HG03103 (cell line): ENCODE data around the gene HSD3B7.

ENCODE experiments used
- ATAC-seq: cut with Tn5 transposase; IDR thresholded peaks from one replicate; pipeline ENCODE4 v1.9.1; 2021; ENCODE audit warnings: low read depth; ENCODE audit not compliant: unreplicated experiment

The HSD3B7 gene

DNA sequence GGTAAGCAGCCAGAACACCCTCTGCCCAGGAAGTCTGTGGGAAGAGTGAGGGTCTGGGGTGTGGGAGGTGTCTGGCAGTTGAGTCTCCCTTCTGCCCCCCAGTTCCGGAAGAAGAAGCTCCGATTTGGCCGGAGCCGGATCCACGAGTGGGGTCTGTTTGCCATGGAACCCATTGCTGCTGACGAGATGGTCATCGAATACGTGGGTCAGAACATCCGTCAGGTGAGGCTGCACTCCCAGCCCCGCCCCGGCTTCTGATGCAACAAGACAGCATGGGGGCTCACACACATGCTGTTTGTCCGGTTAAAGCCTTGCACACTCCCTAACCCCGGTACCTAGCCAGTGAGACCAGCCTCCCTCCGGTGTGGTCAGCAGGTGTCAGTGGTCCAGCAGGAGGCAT lies 4.0 kb upstream of the HSD3B7 start:
- ATAC-seq, result no peak

DNA sequence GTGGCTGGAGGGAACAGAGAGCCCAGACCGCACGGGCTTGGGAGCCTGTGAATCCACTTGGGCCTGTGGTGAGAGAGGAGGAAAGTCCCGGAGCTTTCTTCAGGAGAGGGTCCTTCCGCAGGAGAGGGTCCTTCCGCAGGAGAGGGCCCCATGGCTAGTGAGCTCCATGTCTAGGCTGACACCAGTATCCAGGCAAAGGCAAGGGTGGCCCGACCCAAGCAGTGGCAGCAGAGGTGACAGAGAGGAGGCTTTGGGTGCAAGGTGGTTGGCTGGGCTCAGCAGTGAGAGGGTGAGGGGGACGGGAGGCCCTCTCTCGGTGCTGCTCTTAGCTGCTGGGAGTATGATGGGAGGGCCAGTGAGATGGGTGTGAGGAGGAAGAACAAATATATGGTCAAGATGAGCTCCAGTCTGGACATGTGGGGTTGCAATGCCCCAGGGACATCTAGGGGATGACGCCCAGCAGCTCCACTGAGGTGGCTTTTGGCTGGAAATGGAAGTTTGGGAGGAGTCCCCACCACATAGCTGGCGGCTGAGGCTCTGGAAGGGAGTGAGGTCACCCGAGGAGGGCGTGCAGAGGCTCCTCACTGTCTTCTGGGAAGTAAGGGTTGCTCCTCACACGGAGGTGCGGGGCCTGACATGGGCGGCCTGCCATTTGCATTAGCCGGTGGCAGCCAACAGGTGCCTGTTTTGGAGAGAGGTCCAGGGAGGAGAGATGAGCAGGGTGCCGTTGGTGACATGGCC lies 2.3 kb upstream of the HSD3B7 start:
- ATAC-seq, result no peak

DNA sequence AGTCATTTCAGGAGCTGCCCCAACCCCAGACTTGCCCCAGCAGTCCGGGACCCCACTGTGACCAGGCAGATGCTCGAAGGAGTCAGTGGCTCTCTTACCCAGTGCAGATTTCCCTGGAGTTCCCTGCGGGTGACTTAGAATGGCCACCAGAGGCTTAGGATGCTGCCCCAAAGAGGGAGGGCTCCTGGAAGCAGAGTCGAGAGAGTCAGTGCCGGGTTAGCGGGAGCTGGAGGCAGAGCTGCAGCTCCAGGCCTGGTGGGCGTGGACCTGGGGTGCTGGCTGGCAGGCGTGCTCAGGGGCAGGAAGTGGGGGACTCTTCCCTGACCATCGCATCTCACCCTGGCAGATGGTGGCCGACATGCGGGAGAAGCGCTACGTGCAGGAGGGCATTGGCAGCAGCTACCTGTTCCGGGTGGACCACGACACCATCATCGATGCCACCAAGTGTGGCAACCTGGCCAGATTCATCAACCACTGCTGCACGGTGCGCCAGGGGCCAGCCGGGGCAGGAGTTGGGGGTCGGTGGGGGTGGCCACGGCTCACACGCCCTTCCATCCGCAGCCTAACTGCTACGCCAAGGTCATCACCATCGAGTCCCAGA lies 1.6 kb upstream of the HSD3B7 start:
- no peak for ATAC-seq

- no peak for ATAC-seq
Observed at GRCh38 chr16:30983898-30984610, 953 bp upstream of the HSD3B7 start.

- no peak for ATAC-seq
Observed at GRCh38 chr16:30985401-30986128, 558 bp downstream of the HSD3B7 start.

- no peak for ATAC-seq
Observed at GRCh38 chr16:30986129-30986991, 1.4 kb downstream of the HSD3B7 start.

DNA sequence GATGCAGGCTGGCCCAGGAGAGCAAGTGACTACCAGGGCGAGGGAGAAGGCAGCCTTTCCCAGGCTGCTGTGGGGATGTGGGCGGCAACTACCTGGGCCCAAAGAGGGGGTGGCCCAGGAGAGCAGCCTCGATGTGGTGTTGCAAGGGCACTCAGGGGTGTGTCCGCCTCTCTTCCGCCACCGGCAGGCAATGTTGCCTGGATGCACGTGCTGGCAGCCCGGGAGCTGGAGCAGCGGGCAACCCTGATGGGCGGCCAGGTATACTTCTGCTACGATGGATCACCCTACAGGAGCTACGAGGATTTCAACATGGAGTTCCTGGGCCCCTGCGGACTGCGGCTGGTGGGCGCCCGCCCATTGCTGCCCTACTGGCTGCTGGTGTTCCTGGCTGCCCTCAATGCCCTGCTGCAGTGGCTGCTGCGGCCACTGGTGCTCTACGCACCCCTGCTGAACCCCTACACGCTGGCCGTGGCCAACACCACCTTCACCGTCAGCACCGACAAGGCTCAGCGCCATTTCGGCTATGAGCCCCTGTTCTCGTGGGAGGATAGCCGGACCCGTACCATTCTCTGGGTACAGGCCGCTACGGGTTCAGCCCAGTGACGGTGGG lies 2.7 kb downstream of the HSD3B7 start:
- no peak for ATAC-seq

DNA sequence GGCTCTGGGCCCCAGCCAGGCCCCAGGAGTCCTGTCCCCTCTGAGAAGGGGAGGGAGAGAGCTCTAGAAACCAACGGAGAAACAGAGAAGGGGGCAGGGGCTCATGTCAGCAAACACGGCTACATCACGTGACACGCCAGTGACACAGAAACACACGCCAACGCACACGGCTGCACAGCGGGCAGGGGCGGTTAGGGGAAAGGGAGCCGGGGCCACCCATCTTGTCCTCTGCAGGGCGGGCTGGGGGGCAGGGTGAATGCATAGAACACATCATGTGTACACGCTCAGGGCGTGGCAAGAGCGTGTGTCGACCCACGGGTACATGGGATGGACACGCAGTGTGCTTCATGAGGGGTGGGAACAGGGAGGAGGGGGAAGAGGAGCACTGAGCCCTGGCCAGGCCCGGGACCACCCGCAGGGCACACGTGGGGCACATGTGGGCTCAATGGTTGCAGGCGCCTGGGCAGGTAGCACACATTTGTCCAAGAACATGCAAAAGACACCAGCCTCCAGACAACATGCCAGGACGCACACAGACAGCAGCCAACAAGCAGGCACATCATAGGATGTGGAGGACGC lies 4.6 kb downstream of the HSD3B7 start:
- no peak for ATAC-seq

- ATAC-seq, result no peak
Observed at GRCh38 chr16:30990105-30990504, 5.1 kb downstream of the HSD3B7 start.

DNA sequence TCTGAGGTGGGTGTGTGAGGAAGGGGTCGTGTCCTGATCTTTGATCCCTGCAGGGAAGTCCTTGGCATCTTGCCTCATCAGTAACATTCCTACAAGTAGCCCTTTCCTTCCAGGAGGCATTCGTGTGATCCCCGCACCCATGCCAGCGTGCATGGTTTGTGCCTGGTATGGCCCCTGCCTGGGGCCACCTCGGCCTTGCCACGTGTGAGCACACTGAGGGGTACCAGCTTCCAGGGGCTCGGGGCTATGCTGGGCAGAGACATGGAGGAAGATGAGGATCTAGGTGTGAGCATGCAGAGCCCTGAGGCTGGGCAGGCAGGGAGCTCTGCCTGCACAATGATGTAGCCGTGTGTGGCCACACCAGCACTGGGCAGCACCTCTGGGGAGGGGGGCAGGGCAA lies 6.0 kb downstream of the HSD3B7 start:
- no peak for ATAC-seq

DNA sequence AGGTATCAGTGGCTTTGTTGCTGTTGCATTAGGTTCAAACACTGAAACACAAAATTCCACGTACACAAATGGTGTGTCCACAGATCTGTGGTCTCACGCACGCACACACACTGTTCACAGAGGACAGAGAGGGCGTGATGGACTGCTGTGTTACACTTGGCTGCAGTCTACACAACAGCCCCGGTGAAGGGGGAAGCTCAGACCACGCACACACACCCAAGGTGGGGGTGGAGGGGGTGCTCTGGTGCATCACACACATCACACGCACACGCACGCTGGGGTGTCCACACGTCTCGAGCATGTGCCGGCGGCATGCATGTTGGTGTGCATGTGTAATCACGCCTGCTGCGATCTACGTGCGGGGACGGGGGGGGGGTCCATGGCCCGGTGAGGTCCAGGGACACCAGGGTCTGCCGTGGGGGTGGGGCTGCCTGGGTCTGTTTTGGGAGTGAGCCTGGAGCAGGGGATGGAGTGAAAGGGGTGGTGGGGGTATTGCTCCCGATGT lies 7.3 kb downstream of the HSD3B7 start:
- no peak for ATAC-seq

- no peak for ATAC-seq
Observed at GRCh38 chr16:30992931-30993816, 8.2 kb downstream of the HSD3B7 start.

DNA sequence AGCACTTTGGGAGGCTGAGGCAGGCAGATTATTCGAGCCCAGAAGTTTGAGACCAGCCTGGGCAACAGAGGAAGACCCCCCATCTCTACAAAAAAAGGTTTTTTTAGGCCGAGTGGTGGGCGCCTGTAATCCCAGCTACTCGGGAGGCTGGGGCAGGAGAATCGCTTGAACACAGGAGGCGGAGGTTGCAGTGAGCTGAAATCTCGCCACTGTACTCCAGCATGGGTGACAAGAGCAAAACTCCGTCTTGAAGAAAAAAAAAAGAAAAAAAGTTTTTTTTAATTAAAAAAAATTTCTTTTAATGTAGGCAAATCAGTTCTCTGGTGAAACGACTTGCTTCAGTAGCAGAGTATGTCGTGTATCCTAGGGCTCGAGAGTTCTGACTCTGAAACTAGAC lies 10.9 kb downstream of the HSD3B7 start:
- no peak for ATAC-seq

GRCh38 chr16:30996324-30996984 lies 11.4 kb downstream of the HSD3B7 start:
- no peak for ATAC-seq

- peak; percentile 65 for ATAC-seq
Observed at GRCh38 chr16:30996985-30997724, 12.1 kb downstream of the HSD3B7 start.

DNA sequence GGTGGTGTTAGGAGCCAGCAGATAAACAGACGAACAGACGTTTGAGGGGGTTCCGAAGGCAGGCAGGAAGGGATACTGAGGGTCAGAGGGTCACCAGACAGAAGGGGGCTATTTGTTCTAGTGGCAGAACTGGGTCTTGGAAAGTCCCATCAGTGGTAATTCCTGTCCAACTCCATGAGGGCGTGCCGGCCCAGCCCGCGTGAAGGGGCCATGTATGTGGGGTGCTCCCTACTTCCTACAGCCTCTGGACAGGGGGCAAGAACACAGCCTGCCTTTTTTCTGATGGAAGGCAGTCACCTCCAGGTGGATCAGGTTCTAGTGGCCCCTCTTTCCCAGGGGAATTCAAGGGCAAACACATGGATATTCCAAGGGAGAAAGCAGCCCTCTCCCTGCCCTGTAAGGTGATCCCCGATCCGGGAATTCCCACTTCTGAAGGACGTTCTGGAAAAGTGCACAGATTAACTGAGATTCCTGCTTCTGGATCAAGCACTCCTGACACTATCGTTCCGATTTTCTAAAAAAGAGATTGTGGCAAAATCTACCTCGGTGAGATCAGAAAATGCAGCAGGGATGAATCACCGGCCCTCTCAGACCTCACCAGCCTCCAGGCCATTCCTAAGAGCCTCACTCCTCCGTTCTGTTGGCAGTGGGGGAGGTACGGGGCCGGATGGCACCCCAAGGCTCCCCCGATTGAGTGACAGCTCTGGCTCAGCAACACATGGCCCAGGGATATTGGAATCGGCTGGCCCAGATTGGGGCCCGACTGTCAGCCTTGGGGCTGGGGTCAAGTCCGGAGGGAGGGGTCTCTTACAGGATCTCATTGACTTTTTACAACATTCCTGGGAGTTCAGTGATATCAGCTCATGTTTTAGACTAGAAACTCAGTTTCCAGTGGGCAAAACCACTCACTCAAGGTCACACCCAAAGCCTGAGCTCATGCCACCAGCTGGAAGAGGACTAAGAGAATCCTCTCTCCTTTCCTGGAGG lies 13.0 kb downstream of the HSD3B7 start:
- ATAC-seq, result no peak
